ENCODE data around the gene WNT5B. TPM values are rescaled to one million over a fixed set of nuclear protein-coding genes. Genes with fewer than 3 reads are reported as not detected.

Gene WNT5B
- total RNA-seq, 5 donors from 2014 or later (not counting 1 experiment from before 2014, with no cell fraction given) = 0.20 TPM; not detected in 4

- ChIA-PET POLR2A (interaction anchor here in 1 of 2 donors (0.6 kb wide), 1 partner anchor 33 kb away, joined by 3 read pairs; no protein-coding TSS in a partner anchor), CTCF (interaction anchor here in 1 of 2 donors (0.6 kb wide), 1 partner anchor 390 kb away, joined by 3 read pairs; no protein-coding TSS in a partner anchor)
- Mint-ChIP-seq H3K27me3 (no peaks in the 10 kb centered on the region), H3K4me1 (peaks cover 0 to 13% (median 8%) of the 10 kb centered on the region in 3 donors), H3K27ac (peak overlapping the region in 1 of 2 donors; percentile 74), H3K36me3 (no peaks in the 10 kb centered on the region), H3K9me3 (no peaks in the 10 kb centered on the region), H3K4me3 (no peak overlapping the region)
- H3K36me3 ChIP-seq (ENCODE audit: control insufficient read depth in 2 of 2, extremely low read depth in 1 of 2, insufficient read depth in 1 of 2, low read length in 1 of 2) = no peaks in the 10 kb centered on the region
- peaks cover 0 to 13% of the 10 kb centered on the region in 2 experiments for H3K4me1 ChIP-seq (ENCODE audit: control insufficient read depth in 1 of 2, extremely low read depth in 1 of 2, insufficient read depth in 2 of 2, low read length in 2 of 2)
- no peaks in the 10 kb centered on the region for H3K27me3 ChIP-seq (replicated peaks in 1 of 2; ENCODE audit: control insufficient read depth in 2 of 2, extremely low read depth in 1 of 2, insufficient read depth in 2 of 2, low read length in 1 of 2)
- ATAC-seq (replicated peaks in 1 of 4) = no peak
- no peak overlapping the region for H3K4me3 ChIP-seq (ENCODE audit: control insufficient read depth in 1 of 2, extremely low read depth in 1 of 2, low read length in 1 of 2)
- 75% methylated on average over 1 of the region's 1 CpG for WGBS (ENCODE audit: insufficient coverage)
- no peaks in the 10 kb centered on the region for H3K9me3 ChIP-seq
- DNase-seq = no peak
- H3K27ac ChIP-seq (ENCODE audit: low read length) = no peak overlapping the region
These were observed 28.7 kb downstream of the WNT5B start for GRCh38 chr12:1657688-1658087.

GRCh38 chr12:1660304-1661187, 31.5 kb downstream of the WNT5B start:
- no peak overlapping the region for H3K4me3 ChIP-seq (ENCODE audit: control insufficient read depth in 1 of 2, extremely low read depth in 1 of 2, low read length in 1 of 2)
- H3K36me3 ChIP-seq (ENCODE audit: control insufficient read depth in 2 of 2, extremely low read depth in 1 of 2, insufficient read depth in 1 of 2, low read length in 1 of 2) = no peaks in the 10 kb centered on the region
- CTCF ChIA-PET = interaction anchor here (0.6 to 4.0 kb wide), 9 partner anchors 17 to 280 kb away, joined by 3 to 22 read pairs (median 3); no protein-coding TSS in a partner anchor
- Mint-ChIP-seq H3K4me1 (peaks cover 22 to 31% (median 29%) of the 10 kb centered on the region in 3 donors), H3K9me3 (no peaks in the 10 kb centered on the region), H3K4me3 (peak overlapping the region; percentile 6 to 40 (median 37)), H3K27me3 (no peaks in the 10 kb centered on the region), H3K27ac (peak overlapping the region; percentile 74 to 77), H3K36me3 (no peaks in the 10 kb centered on the region)
- ATAC-seq (replicated peaks in 1 of 4) = peak in 2 of 4 experiments; percentile 14 to 41
- 80% methylated on average over 2 of the region's 20 CpGs for WGBS (ENCODE audit: insufficient coverage)
- H3K27me3 ChIP-seq (replicated peaks in 1 of 2; ENCODE audit: control insufficient read depth in 2 of 2, extremely low read depth in 1 of 2, insufficient read depth in 2 of 2, low read length in 1 of 2) = no peaks in the 10 kb centered on the region
- peak overlapping the region; percentile 74 for H3K27ac ChIP-seq (ENCODE audit: low read length)
- no peaks in the 10 kb centered on the region for H3K9me3 ChIP-seq
- peaks cover 5 to 20% of the 10 kb centered on the region in 2 experiments for H3K4me1 ChIP-seq (ENCODE audit: control insufficient read depth in 1 of 2, extremely low read depth in 1 of 2, insufficient read depth in 2 of 2, low read length in 2 of 2)
- DNase-seq = peak in 33 of 35 experiments; percentile 25 to 77 (median 57)
- POLR2A ChIA-PET = interaction anchor here in 1 of 2 donors (0.7 kb wide), 1 partner anchor 10 kb away, joined by 3 read pairs; no protein-coding TSS in a partner anchor

- peaks cover 12 to 26% of the 10 kb centered on the region in 2 experiments for H3K4me1 ChIP-seq (ENCODE audit: control insufficient read depth in 1 of 2, extremely low read depth in 1 of 2, insufficient read depth in 2 of 2, low read length in 2 of 2)
- H3K36me3 ChIP-seq (ENCODE audit: control insufficient read depth in 2 of 2, extremely low read depth in 1 of 2, insufficient read depth in 1 of 2, low read length in 1 of 2) = no peaks in the 10 kb centered on the region
- peak; percentile 47 to 92 (median 78) for DNase-seq
- Mint-ChIP-seq H3K36me3 (no peaks in the 10 kb centered on the region), H3K27me3 (no peaks in the 10 kb centered on the region), H3K4me1 (peaks cover 31 to 40% (median 38%) of the 10 kb centered on the region in 3 donors), H3K9me3 (no peaks in the 10 kb centered on the region), H3K4me3 (peak overlapping the region; percentile 75 to 78 (median 77)), H3K27ac (peak overlapping the region; percentile 87 to 90)
- ATAC-seq (replicated peaks in 1 of 4) = peak; percentile 80 to 86 (median 83)
- H3K27ac ChIP-seq (ENCODE audit: low read length) = peak overlapping the region; percentile 41
- ChIA-PET POLR2A (interaction anchor here in 1 of 2 donors (0.6 kb wide), 1 partner anchor 327 kb away, joined by 3 read pairs; no protein-coding TSS in a partner anchor), CTCF (interaction anchor here (0.6 to 4.0 kb wide), 5 partner anchors 9 to 129 kb away, joined by 3 to 22 read pairs (median 5); no protein-coding TSS in a partner anchor)
- no peaks in the 10 kb centered on the region for H3K9me3 ChIP-seq
- 6% methylated on average over 37 of the region's 69 CpGs for WGBS (ENCODE audit: insufficient coverage)
- H3K27me3 ChIP-seq (replicated peaks in 1 of 2; ENCODE audit: control insufficient read depth in 2 of 2, extremely low read depth in 1 of 2, insufficient read depth in 2 of 2, low read length in 1 of 2) = no peaks in the 10 kb centered on the region
- H3K4me3 ChIP-seq (ENCODE audit: control insufficient read depth in 1 of 2, extremely low read depth in 1 of 2, low read length in 1 of 2) = peak overlapping the region; percentile 47 to 59
These were observed 32.7 kb downstream of the WNT5B start for GRCh38 chr12:1661553-1662335.

- H3K27me3 Mint-ChIP-seq = no peaks in the 10 kb centered on the region
- CTCF ChIA-PET = no interaction called here
- no peak overlapping the region for H3K27ac ChIP-seq (ENCODE audit: low read length)
- no peaks in the 10 kb centered on the region for H3K36me3 Mint-ChIP-seq
- peak in 17 of 35 experiments; percentile 12 to 55 (median 20) for DNase-seq
- ATAC-seq (replicated peaks in 1 of 4) = no peak
- H3K27me3 ChIP-seq (replicated peaks in 1 of 2; ENCODE audit: control insufficient read depth in 2 of 2, extremely low read depth in 1 of 2, insufficient read depth in 2 of 2, low read length in 1 of 2) = no peaks in the 10 kb centered on the region
- H3K27ac Mint-ChIP-seq = peak overlapping the region; percentile 86 to 90
- POLR2A ChIA-PET = no interaction called here
- no peaks in the 10 kb centered on the region for H3K9me3 ChIP-seq
- peak overlapping the region; percentile 66 to 83 (median 67) for H3K4me3 Mint-ChIP-seq
- H3K9me3 Mint-ChIP-seq = no peaks in the 10 kb centered on the region
- H3K4me1 Mint-ChIP-seq = peaks cover 42 to 52% (median 49%) of the 10 kb centered on the region in 3 donors
- H3K4me3 ChIP-seq (ENCODE audit: control insufficient read depth in 1 of 2, extremely low read depth in 1 of 2, low read length in 1 of 2) = peak overlapping the region in 1 of 2 donors; percentile 23
- 63% methylated on average over 43 of the region's 46 CpGs for WGBS (ENCODE audit: insufficient coverage)
- H3K36me3 ChIP-seq (ENCODE audit: control insufficient read depth in 2 of 2, extremely low read depth in 1 of 2, insufficient read depth in 1 of 2, low read length in 1 of 2) = no peaks in the 10 kb centered on the region
- H3K4me1 ChIP-seq (ENCODE audit: control insufficient read depth in 1 of 2, extremely low read depth in 1 of 2, insufficient read depth in 2 of 2, low read length in 2 of 2) = peaks cover 14 to 38% of the 10 kb centered on the region in 2 experiments
These were observed 33.9 kb downstream of the WNT5B start for GRCh38 chr12:1662761-1663439.

GRCh38 chr12:1663440-1664132, 34.6 kb downstream of the WNT5B start:
- ATAC-seq (replicated peaks in 1 of 4) (no peak), DNase-seq (peak in 2 of 35 experiments; percentile 8 to 9)
- Mint-ChIP-seq H3K27ac (peak overlapping the region; percentile 86 to 90), H3K4me1 (peaks cover 46 to 56% (median 54%) of the 10 kb centered on the region in 3 donors), H3K36me3 (no peaks in the 10 kb centered on the region), H3K27me3 (no peaks in the 10 kb centered on the region), H3K4me3 (peak overlapping the region; percentile 66 to 83 (median 67)), H3K9me3 (no peaks in the 10 kb centered on the region)
- Histone ChIP-seq H3K4me1 (ENCODE audit: control insufficient read depth in 1 of 2, extremely low read depth in 1 of 2, insufficient read depth in 2 of 2, low read length in 2 of 2) (peaks cover 15 to 45% of the 10 kb centered on the region in 2 experiments), H3K27me3 (replicated peaks in 1 of 2; ENCODE audit: control insufficient read depth in 2 of 2, extremely low read depth in 1 of 2, insufficient read depth in 2 of 2, low read length in 1 of 2) (no peaks in the 10 kb centered on the region), H3K27ac (ENCODE audit: low read length) (no peak overlapping the region), H3K4me3 (ENCODE audit: control insufficient read depth in 1 of 2, extremely low read depth in 1 of 2, low read length in 1 of 2) (no peak overlapping the region), H3K9me3 (no peaks in the 10 kb centered on the region), H3K36me3 (ENCODE audit: control insufficient read depth in 2 of 2, extremely low read depth in 1 of 2, insufficient read depth in 1 of 2, low read length in 1 of 2) (no peaks in the 10 kb centered on the region)
- 98% methylated on average over 9 of the region's 11 CpGs for WGBS (ENCODE audit: insufficient coverage)
- POLR2A ChIA-PET = no interaction called here
- CTCF ChIA-PET = no interaction called here
